Measurements from ENCODE around the gene ATP2C2.

- TF ChIP-seq CTCF (IDR thresholded peaks at IDR 0.05): no peak
- no peak for TF ChIP-seq POLR2A (IDR thresholded peaks at IDR 0.05)
- no peak for TF ChIP-seq POLR2AphosphoS5 (IDR thresholded peaks at IDR 0.05)
- no peak for TF ChIP-seq EP300 (IDR thresholded peaks at IDR 0.05)
These were observed 23.1 kb downstream of the ATP2C2 start for GRCh38 chr16:84391151-84392030.
